Activated T-cell treated with anti-CD3 and anti-CD28 coated beads, Interleukin-2, amount 50 U/mL, for 48 hours (primary cell): ENCODE data around the gene CCDC6.
"Not testable (repeated sequence)": the region's sequence is repeated elsewhere in the genome, so short reads cannot be mapped to it uniquely, and the experiment has no call there.

Experiments used
- DNase-seq, 2 experiments: peaks; one replicate each; pipeline ENCODE4 v3.0.0-alpha.2; 2020

The CCDC6 gene

DNA sequence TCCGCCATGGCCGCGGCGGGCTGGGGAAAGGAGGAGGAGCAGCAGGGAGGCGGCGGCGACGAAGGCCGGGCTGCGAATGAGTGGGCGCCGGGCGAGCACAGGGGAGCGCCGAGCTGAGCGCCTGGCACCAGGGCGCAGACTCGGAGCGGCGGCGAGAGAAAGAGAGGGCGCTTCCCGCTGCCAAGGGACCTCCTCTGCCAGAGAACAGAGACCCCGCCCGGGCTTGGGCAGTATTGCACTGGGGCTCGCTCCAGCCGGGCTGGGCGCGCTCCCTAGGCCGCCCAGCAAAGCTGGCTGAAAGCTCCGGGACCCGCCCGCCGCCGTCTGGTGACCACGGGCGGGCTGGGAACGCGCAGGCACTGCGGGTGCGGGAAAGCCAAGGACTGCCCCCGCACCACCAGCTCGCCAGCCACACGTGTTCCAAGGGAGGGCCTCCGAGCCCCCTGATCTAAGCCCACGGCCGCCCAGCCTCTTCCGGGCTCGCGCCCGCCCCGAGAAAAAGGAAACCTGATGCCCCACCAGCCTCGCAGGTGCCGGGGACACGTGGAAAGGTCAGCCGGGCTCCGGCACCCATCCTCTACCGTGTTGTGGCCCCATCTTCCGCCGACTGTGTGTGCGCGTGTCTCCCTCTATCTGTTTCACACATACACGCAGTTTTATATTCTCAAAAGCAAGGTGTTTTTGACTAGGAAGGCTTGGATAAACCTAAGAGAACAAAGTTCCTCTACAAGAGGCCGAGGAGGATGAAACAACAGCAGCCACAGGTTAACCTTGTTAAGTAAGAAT lies at the start of gene CCDC6:
TSS of gene CCDC6 (minus strand) at position 140 of the 786 bp plus-strand sequence. CDS start at position 8, 132 bp downstream.
- peak; percentile 93 to 95 for DNase-seq

- no peak for DNase-seq
These were observed 47.9 kb upstream of the CCDC6 start for GRCh38 chr10:59954296-59954695.

GRCh38 chr10:59953711-59954110 lies 47.4 kb upstream of the CCDC6 start:
- DNase-seq = not testable (repeated sequence)

DNA sequence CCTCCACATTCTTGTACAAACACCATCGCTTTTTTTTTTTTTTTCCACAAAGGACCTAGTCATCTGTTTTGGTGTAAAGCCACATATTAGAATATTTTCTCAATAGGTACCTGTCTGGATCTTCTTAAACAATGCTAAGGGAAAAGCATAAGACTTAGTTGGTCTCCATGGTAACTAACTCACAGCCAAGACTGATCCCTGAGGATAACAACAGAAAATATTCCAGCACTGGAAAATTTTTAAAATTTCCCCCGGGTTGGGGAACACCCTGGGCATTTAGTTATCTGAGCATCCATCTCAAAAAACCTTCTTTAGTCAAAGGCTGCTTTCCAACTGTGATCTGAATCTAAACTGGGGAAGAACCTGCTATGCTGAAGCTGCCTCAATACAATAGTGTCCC lies 43.7 kb upstream of the CCDC6 start:
- DNase-seq = no peak

DNA sequence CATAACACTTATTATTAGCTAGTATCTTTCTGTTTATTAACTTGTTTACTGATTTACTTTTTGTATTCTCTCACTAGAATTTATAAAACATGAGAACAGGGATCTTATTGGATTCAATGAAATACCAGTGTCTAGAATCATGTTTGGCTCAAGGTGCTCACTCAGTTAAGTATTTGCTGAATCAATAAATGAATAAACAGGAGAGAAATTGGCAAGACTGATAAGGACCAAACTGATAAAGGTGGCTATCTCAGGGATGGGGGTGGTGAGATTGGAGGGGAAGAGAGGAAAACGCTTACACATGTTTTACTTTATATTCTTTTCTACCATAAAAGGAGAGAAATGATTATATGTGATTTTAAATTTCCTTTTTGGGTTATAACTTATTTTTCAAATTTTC lies 43.3 kb upstream of the CCDC6 start:
- no peak for DNase-seq

- DNase-seq = no peak
These were observed 39.6 kb upstream of the CCDC6 start for GRCh38 chr10:59945991-59946390.

DNA sequence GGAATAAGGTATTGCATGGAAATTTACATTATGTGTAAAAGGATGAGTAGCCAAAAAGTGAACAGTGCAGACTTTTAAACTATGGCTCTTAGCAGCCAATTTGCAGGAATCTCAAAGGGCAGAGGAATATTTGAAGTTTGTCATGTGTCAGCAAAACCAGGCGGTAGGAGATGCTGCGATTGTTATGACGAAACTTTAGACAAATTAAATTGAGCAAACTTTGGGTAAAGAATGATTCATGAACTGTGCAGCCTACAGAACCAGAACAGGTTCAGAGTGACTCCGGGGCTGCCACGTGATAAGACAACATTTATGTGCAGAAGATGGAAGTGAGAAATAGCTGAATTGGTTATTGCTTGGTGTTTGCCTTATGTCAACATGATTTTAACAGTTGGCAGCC lies 39.2 kb upstream of the CCDC6 start:
- DNase-seq = no peak

DNA sequence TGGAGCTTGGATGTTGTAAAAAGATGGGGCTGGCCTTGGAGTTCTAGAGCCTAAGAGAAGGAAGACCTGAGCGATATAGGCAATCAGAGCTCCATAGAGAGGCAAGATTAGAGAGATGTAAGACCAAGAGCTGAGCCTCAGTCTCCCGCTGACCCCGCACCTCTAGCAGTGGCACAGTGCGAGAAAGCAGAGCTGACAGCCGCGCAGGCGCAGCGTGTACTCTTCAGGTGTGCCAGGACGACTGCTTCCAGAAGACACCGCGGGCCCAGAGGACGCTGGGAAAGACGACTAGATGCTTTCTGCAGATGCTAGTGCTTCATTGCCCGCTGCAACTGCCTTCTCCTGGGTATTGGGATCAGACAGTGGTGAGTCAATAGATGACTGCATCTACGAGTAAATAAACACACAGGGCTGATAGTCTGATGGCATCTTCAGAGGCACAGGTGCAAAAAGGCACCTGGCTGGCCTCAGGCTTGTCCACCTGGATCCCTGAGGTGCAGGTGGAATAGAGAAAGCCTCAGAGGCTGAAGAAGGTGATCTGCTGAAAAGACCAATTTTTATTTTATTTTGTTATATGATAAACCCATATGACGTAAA lies 38.1 kb upstream of the CCDC6 start:
- no peak for DNase-seq

DNA sequence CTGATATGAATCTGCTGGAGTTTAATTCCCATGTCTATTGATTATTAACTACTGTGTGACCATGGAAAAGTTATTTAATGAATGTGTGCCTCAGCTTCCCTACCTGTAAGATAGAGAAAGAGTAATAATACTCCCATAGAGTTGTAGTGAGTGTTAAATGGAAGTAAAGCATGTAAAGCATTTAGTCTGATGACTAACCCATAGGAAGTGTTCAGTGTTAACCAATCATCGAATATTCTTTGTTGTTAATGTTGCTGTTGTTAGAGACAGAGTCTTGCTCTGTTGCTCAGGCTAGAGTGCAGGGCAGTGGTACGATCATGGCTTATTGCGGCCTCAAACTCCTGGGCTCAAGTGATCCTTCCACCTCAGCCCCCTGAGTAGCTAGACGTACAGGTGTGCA lies 36.2 kb upstream of the CCDC6 start:
- DNase-seq = no peak

DNA sequence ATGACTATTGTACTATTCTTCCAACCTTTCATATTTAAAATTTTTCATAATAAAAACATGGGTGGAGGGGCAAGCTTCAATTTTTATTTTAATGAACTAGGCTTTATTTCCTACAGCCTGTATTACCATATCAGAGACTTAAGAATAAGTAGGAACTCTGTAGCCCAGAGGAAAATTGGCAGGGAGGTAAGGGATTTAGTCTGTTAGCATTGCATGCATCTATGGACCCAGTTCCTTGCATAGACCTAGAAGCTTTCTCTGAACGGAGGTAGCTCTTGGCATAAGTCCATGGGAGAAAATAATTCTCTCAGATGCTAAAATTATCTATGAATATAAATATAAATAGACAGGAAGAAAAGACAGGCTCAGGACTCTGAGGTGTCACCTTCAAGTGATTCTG lies 31.4 kb upstream of the CCDC6 start:
- DNase-seq = no peak

DNA sequence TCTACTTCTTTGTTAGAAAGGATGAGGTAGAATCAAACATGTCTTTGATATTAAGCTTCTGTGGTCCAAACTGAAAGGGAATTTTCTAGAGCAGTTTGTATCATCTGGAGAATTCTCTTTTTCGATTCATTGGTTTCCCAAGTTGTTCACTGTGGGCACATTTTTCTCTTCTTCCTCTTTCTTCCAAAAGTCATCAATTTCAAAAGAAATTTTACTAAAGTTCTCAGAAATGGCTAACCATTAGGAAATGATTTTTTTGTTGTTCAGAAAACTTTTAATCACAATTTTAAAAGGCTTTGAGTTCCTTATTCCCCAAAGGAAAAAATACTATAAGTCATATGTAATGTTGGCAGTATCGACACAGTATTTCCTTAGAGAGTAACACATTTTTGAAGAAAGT lies 28.3 kb upstream of the CCDC6 start:
- DNase-seq = no peak

DNA sequence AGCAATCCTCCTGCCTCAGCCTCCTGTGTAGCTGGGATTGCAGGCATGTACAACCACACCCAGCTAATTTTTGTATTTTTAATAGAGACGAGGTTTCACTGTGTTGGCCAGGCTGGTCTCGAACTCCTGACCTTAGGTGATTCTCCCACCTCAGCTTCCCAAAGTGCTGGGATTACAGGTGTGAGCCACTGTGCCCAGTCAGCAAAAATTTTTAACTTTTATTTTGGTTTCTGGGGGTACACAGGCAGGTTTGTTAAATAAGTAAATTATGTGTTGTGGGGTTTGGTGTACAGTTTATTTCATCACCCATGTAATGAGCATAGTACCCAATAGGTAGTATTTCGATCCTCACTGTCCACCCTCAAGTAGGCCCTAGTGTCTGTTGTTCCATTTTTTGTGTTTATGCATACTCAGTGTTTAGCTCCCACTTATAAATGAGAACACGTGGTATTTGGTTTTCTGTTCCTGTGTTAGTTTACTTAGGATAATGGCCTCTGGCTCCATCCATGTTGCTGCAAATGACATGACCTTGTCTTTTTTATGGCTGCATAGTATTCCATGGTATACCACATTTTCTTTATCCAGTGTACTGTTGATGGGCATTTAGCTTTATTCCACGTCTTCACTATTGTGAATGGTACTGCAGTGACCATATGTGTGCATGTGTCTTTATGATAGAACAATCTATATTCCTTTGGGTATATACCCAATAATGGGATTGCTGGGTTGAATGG lies 24.6 kb upstream of the CCDC6 start:
- DNase-seq = not testable (repeated sequence)

- no peak for DNase-seq
These were observed 19.7 kb upstream of the CCDC6 start for GRCh38 chr10:59926086-59926485.

GRCh38 chr10:59922907-59923306 lies 16.6 kb upstream of the CCDC6 start:
- no peak for DNase-seq

DNA sequence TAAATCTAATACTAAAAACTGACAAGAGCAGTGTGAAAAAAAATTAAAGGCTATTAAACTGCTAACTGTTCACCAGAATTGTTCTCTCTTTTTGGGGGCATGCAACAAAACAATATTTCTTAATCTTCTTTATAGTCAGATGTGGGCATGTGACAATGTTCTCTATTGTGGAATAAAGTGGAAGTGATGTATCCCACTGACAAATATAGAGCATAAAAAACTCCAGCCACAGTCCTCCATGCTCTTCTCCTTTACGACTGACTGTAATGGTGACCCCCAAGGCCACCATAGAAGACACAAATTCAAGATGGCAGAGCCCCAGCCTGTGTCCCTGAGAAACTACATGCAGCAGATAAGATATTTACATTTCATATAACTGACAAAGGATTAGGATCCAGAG lies 11.6 kb upstream of the CCDC6 start:
- DNase-seq = no peak

DNA sequence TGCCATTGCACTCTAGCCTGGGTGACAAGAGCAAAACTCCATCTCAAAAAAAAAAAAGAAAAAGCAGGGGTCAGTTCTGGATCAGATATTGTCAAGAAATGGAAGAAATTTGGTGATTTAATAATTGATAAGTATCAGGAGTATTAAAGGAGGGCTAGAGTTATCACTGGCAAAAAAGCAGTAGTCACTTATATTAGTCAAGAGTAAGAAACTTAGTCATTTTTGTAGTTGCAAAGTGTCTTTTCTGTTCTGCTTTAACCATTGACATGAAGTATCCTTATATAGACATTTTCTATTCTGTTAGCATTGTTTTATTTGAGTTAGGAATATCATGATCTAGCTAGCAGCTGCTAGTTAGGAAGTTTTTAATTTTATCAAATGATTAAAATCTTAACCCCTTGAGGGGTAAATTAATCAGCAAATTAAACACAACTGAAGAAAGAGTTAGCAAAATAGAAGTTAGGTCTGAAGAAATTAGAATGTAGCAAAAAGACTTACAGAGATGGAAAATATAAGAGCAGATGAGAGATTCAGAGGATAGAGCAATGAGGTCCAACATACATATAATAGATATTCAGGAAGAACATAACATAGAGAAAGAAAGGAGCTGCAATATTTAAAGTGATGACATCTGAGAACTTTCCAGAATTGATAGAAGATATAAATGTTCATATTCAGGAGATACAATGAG lies 7.3 kb upstream of the CCDC6 start:
- DNase-seq = no peak

- DNase-seq = no peak
These were observed 4.5 kb upstream of the CCDC6 start for GRCh38 chr10:59910867-59911266.

GRCh38 chr10:59909815-59910214 lies 3.5 kb upstream of the CCDC6 start:
- DNase-seq = no peak

GRCh38 chr10:59908808-59909143 lies 2.4 kb upstream of the CCDC6 start:
- no peak for DNase-seq

GRCh38 chr10:59907918-59908807 lies 1.8 kb upstream of the CCDC6 start:
- DNase-seq = peak; percentile 50 to 62

DNA sequence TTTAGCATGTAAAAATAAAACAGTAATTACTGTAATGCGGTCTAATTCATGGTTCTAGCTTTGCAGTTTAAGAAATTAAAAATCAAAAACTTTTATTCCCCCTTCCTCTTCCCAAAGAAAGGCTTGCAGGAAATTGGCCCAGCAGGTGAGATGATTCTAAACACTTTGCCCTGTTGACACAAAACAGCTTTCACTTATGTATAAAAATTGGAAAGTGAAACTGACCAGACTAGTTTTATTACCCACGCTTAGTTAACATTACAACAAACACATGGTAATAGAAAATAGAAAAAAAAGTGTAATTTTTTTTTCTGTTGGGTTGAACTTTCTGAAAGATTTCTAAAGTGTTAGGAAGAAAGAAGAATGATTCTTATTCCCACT lies 1.2 kb upstream of the CCDC6 start:
- DNase-seq = no peak

DNA sequence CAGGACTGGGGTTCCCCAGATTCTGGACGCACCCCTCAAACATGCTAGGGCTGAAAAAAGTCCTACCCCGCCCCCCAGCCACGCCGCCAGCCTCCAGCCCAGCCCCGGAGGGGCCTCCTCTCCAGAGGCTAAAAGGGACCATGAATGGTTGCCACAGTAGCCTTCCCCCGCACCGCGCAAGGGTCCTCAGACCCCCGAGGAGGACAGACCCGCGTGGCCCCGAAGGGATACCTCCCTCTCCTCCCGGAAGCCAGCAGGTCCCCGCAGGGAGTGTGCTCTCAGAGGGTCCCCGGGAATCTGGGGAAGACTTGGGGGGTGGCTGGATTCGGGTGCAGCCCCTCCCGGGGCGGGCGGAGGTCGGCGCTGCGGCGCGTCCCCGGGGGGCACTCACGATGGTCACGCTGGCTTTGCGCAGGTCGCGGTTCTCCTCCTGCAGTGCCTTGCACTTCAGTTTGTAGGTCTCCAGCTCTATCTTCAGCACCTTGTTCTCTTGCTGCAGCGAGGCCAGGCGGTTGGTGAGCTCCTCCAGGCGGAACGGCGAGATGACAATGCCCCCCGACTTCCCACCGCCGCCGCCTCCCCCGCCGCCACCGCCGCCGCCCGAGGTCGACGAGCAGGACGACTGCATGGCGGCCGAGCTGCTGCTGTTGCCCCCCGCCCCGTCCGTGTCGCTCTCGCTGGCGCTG lies 482 bp downstream of the CCDC6 start:
- DNase-seq = peak; percentile 48 to 51
